K562 (cell line): ENCODE measurements around the gene EFCAB12. TPM values are rescaled to one million over a fixed set of nuclear protein-coding genes. Genes with fewer than 3 reads are reported as not detected.

Experiments used
- ADNP ChIP-seq: fragments of 200-800 bp; sonication (Bioruptor generic); IDR thresholded peaks from 2 replicates; pipeline ENCODE4 v1.6.1; 2016; ENCODE audit warnings: missing genetic modification characterization, missing compliant biosample characterization
- BRF1 ChIP-seq: IDR thresholded peaks from 3 replicates; pipeline ENCODE4 v1.6.1; 2011; ENCODE audit warnings: borderline replicate concordance, mild to moderate bottlenecking; ENCODE audit not compliant: insufficient read length; ENCODE audit errors: extremely low read depth
- ETS2 ChIP-seq: IDR thresholded peaks from 2 replicates; pipeline ENCODE4 v1.6.1; 2016; ENCODE audit warnings: borderline replicate concordance, missing genetic modification characterization, mild to moderate bottlenecking, moderate library complexity, missing compliant biosample characterization; ENCODE audit not compliant: poor library complexity, severe bottlenecking
- FOXJ2 ChIP-seq: fragments of 200-800 bp; sonication (Bioruptor generic); IDR thresholded peaks from 2 replicates; pipeline ENCODE4 v1.6.1; 2016; ENCODE audit warnings: missing genetic modification characterization, missing compliant biosample characterization
- FOXM1 ChIP-seq, 2 experiments: fragments of 450-650 bp in 1 of 2; sonication (generic) in 1 of 2; formaldehyde crosslinking in 1 of 2; IDR thresholded peaks; 2 replicates each; pipeline versions ENCODE4 v1.6.1 to v1.9.0; 2017 to 2022; ENCODE audit warnings: low read depth in 2 of 2, mild to moderate bottlenecking in 2 of 2, missing genetic modification reagents in 1 of 2, moderate library complexity in 1 of 2
- HSF4 ChIP-seq: fragments of 250-450 bp; sonication (Bioruptor Pico); IDR thresholded peaks from 2 replicates; pipeline ENCODE4 v2.1.2; 2022; ENCODE audit warnings: mild to moderate bottlenecking, moderate library complexity, borderline replicate concordance
- MBD1 ChIP-seq: fragments of 250-450 bp; sonication (Bioruptor Pico); IDR thresholded peaks from 2 replicates; pipeline ENCODE4 v1.8.0; 2022; ENCODE audit warnings: inconsistent platforms
- MTF1 ChIP-seq: fragments of 250-450 bp; sonication (Bioruptor Pico); IDR thresholded peaks from 2 replicates; pipeline ENCODE4 v1.9.0; 2021; ENCODE audit warnings: moderate library complexity, mild to moderate bottlenecking, inconsistent platforms, borderline replicate concordance
- MYBL2 ChIP-seq, 2 experiments: fragments of 450-650 bp in 1 of 2; sonication (generic) in 1 of 2; formaldehyde crosslinking in 1 of 2; IDR thresholded peaks; 2 replicates each; pipeline versions ENCODE4 v1.6.1 to v1.8.1; 2017 to 2022; ENCODE audit warnings: borderline replicate concordance in 1 of 2, inconsistent platforms in 1 of 2, low read depth in 1 of 2, mild to moderate bottlenecking in 1 of 2, missing genetic modification reagents in 1 of 2, moderate library complexity in 1 of 2
- NFE2L1 ChIP-seq: fragments of 450-650 bp; IDR thresholded peaks from 2 replicates; pipeline ENCODE4 v1.6.1; 2016; ENCODE audit warnings: missing genetic modification characterization, low read depth, mild to moderate bottlenecking, missing compliant biosample characterization, moderate library complexity, borderline replicate concordance
- NUFIP1 ChIP-seq: fragments of 450-650 bp; IDR thresholded peaks from 2 replicates; pipeline ENCODE4 v1.6.1; 2018; ENCODE audit not compliant: partially characterized antibody
- PHB2 ChIP-seq: fragments of 450-650 bp; IDR thresholded peaks from 2 replicates; pipeline ENCODE4 v1.6.1; 2017; ENCODE audit warnings: low read depth
- POLR2A ChIP-seq: fragments of 450-650 bp; conservative IDR thresholded peaks from 2 replicates; pipeline ENCODE4 v1.6.1; 2016
- POLR3G ChIP-seq: IDR thresholded peaks from 2 replicates; pipeline ENCODE4 v1.6.1; 2011; ENCODE audit not compliant: insufficient read length, insufficient replicate concordance; ENCODE audit errors: extremely low read depth
- RBBP5 ChIP-seq: fragments of 200-600 bp; sonication (generic); IDR thresholded peaks from 2 replicates; pipeline ENCODE4 v1.6.1; 2012; ENCODE audit warnings: borderline replicate concordance, mild to moderate bottlenecking, low read length, control low read depth, inconsistent platforms; ENCODE audit not compliant: insufficient read depth, poor library complexity, severe bottlenecking
- RBM14 ChIP-seq: fragments of 200-400 bp; formaldehyde crosslinking; IDR thresholded peaks from 2 replicates; pipeline ENCODE4 v1.6.1; 2018; ENCODE audit warnings: low read depth, mild to moderate bottlenecking, low read length, moderate library complexity, borderline replicate concordance; ENCODE audit not compliant: insufficient read depth
- TARDBP ChIP-seq: fragments of 450-650 bp; IDR thresholded peaks from 2 replicates; pipeline ENCODE4 v1.6.1; 2016
- TEAD1 ChIP-seq, 2 experiments: fragments of 450-650 bp in 1 of 2; sonication (generic) in 1 of 2; formaldehyde crosslinking; IDR thresholded peaks; 2 replicates each; pipeline versions ENCODE4 v1.4.0 to v1.8.0; 2020 to 2022; ENCODE audit warnings: mild to moderate bottlenecking in 2 of 2, missing genetic modification reagents in 1 of 2
- ZNF174 ChIP-seq: fragments of 250-450 bp; sonication (Bioruptor Pico); IDR thresholded peaks from 2 replicates; pipeline ENCODE4 v1.4.0; 2020; ENCODE audit warnings: mild to moderate bottlenecking
- ZNF224 ChIP-seq: sonication (generic); formaldehyde crosslinking; IDR thresholded peaks from 2 replicates; pipeline ENCODE4 v1.8.0; 2022; ENCODE audit warnings: mild to moderate bottlenecking, missing genetic modification reagents
- ZNF696 ChIP-seq: fragments of 250-450 bp; sonication (Bioruptor Pico); conservative IDR thresholded peaks from 2 replicates; pipeline ENCODE4 v1.4.0; 2020; ENCODE audit warnings: mild to moderate bottlenecking, moderate library complexity
- ZNF699 ChIP-seq: fragments of 250-450 bp; sonication (Bioruptor Pico); IDR thresholded peaks from 2 replicates; pipeline ENCODE4 v1.8.0; 2021; ENCODE audit warnings: mild to moderate bottlenecking, moderate library complexity; ENCODE audit not compliant: insufficient replicate concordance
- polyA plus RNA-seq, 8 experiments: library from polyadenylated mRNA; depleted of rRNA in 4 of 8; stranded (reverse) in 5 of 8; unstranded in 3 of 8; fragments of >200 nt; fragmentation: Nextera tagmentation in 2 of 8; fragmentation: Illumina TruSeq in 1 of 8; extraction: Ambion mirVana in 2 of 8; extraction: Trizol in 1 of 8; gene quantifications; 2 replicates each; pipeline versions ENCODE4 v1.2.1 to v1.2.3, GENCODE V29; 2011 to 2014; ENCODE audit warnings: inconsistent platforms in 1 of 8, missing spikeins in 1 of 8
- total RNA-seq, 7 experiments: library from RNA; depleted of rRNA in 6 of 7; stranded (reverse); fragments of >200 nt in 6 of 7; fragmentation: Illumina TruSeq in 2 of 7; extraction: Trizol in 2 of 7; gene quantifications; 2 replicates each; pipeline versions ENCODE4 v1.2.1 to v1.2.3, GENCODE V29; 2011 to 2021; ENCODE audit warnings: low replicate concordance in 1 of 7
- TF ChIP-seq, protein P1 (sequence below): fragments of 250-450 bp; sonication (Bioruptor Pico); IDR thresholded peaks from 2 replicates; pipeline ENCODE4 v1.4.0; 2020
- TF ChIP-seq, protein P2 (sequence below): IDR thresholded peaks from 2 replicates; pipeline ENCODE4 v1.6.1; 2014; ENCODE audit warnings: antibody characterized with exemption

The EFCAB12 gene
- total and polyA plus RNA-seq, 9 of the 15 experiments (the other 6 are each of a cell fraction or from before 2014, with no cell fraction given) = 0.08 to 0.95 (median 0.56) TPM; not detected in 1

DNA sequence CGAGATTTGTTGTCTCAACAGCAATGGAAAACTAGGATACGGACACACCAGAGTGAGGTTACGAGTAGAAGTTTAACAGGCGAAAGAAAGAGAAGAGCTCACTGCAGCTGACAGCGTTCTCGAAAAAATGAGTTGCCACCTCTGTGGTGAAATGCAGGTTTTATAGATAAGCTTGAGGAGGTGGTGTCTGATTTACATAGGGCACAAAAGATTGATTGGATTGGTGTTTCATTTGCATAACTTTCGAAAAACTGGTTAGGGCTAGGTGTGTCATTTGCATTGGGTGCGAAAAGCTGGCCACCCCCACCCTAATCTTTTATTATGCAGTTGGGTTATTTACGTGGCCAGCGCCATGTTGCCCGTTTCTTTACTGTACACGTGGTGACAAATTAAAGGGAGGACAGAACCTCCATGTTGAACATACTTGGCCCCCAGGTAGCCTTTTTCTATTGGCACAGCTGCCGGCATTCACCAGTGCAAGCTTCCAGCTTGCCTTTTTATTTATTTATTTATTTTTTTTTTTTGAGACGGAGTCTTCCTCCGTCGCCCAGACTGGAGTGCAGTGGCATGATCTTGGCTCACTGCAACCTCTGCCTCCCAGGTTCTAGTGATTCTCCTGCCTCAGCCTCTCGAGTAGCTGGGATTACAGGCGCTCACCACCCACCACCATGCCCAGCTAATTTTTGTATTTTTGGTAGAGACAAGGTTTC, 19.9 kb upstream of the EFCAB12 start (continued):
- TF ChIP-seq MBD1 (CRISPR knock-in tag) = no peak
- no peak for TF ChIP-seq MTF1
- no peak for TF ChIP-seq BRF1
- TF ChIP-seq FOXJ2 (tag) = no peak
- no peak for TF ChIP-seq ADNP (tag)
- TF ChIP-seq HSF4 = no peak
- TF ChIP-seq, protein P1, sequence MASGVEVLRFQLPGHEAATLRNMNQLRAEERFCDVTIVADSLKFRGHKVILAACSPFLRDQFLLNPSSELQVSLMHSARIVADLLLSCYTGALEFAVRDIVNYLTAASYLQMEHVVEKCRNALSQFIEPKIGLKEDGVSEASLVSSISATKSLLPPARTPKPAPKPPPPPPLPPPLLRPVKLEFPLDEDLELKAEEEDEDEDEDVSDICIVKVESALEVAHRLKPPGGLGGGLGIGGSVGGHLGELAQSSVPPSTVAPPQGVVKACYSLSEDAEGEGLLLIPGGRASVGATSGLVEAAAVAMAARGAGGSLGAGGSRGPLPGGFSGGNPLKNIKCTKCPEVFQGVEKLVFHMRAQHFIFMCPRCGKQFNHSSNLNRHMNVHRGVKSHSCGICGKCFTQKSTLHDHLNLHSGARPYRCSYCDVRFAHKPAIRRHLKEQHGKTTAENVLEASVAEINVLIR (CRISPR knock-in tag) = no peak
- TF ChIP-seq ETS2 (tag) = no peak
- TF ChIP-seq PHB2 = 0 out of 2 replicates have a peak, but pooled peaks have one; percentile 42
- TF ChIP-seq MYBL2 (IDR thresholded peaks at IDR 0.05; ENCODE audit: low read depth) = no peak
- no peak for TF ChIP-seq MYBL2 (CRISPR knock-in tag; IDR thresholded peaks at IDR 0.05; ENCODE audit: borderline replicate concordance)
- no peak for TF ChIP-seq ZNF699
- TF ChIP-seq, protein P2, sequence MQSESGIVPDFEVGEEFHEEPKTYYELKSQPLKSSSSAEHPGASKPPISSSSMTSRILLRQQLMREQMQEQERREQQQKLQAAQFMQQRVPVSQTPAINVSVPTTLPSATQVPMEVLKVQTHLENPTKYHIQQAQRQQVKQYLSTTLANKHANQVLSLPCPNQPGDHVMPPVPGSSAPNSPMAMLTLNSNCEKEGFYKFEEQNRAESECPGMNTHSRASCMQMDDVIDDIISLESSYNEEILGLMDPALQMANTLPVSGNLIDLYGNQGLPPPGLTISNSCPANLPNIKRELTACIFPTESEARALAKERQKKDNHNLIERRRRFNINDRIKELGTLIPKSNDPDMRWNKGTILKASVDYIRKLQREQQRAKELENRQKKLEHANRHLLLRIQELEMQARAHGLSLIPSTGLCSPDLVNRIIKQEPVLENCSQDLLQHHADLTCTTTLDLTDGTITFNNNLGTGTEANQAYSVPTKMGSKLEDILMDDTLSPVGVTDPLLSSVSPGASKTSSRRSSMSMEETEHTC = no peak
- TF ChIP-seq POLR2A = peak; percentile 98
- no peak for TF ChIP-seq NFE2L1 (tag)
- TF ChIP-seq RBBP5 = no peak
- no peak for TF ChIP-seq TARDBP
- TF ChIP-seq ZNF696 = no peak
- TF ChIP-seq POLR3G = no peak
- no peak for TF ChIP-seq ZNF224
- TF ChIP-seq RBM14 = no peak
- no peak for TF ChIP-seq ZNF174
- TF ChIP-seq FOXM1 (IDR thresholded peaks at IDR 0.05; ENCODE audit: low read depth) = 0 out of 2 replicates have a peak, but pooled peaks have one; percentile 1
- no peak for TF ChIP-seq FOXM1 (CRISPR knock-in tag; IDR thresholded peaks at IDR 0.05; ENCODE audit: low read depth)
- TF ChIP-seq TEAD1 (CRISPR knock-in tag; IDR thresholded peaks at IDR 0.05) = no peak
- TF ChIP-seq NUFIP1 = no peak
